AG04450 (cell line): ENCODE results near the gene EPB41L4A. TPM values are rescaled to one million over a fixed set of nuclear protein-coding genes. Genes with fewer than 3 reads are reported as not detected.
A peak's percentile ranks its signal among the peaks of the same experiment; 100 is the strongest.

Experiments used
- CTCF ChIA-PET: fragments of 300-600, 350-600 bp; formaldehyde crosslinking; extraction: SDS; loops from one replicate; lab custom pipeline; 2022; ENCODE audit warnings: antibody characterized with exemption, inconsistent platforms; lab: Charles Lee
- POLR2A ChIA-PET: fragments of 350-600 bp; formaldehyde crosslinking; extraction: SDS; loops from one replicate; lab custom pipeline; 2021; ENCODE audit warnings: antibody characterized with exemption, inconsistent platforms; lab: Yijun Ruan, JAX
- DNase-seq: peaks from one replicate; pipeline ENCODE4 v3.0.0-alpha.2; 2011; ENCODE audit warnings: low read depth, low spot score
- H3K27ac ChIP-seq: one replicate; pipeline ENCODE4 v1.5.1; 2012; ENCODE audit warnings: low read depth, low read length, control low read depth
- H3K27me3 ChIP-seq: one replicate; pipeline ENCODE4 v1.6.0; 2012; ENCODE audit warnings: low read length; ENCODE audit not compliant: control insufficient read depth, insufficient read depth
- H3K4me3 ChIP-seq: 2 replicates; pipeline ENCODE4 v1.5.1; 2011; ENCODE audit warnings: mild to moderate bottlenecking, low read depth, low read length, control low read depth
- H3K9me3 ChIP-seq: 2 replicates; pipeline ENCODE4 v1.5.1; 2012; ENCODE audit warnings: low read length; ENCODE audit not compliant: control insufficient read depth, insufficient read depth
- CTCF ChIP-seq: IDR thresholded peaks from 2 replicates; pipeline ENCODE4 v1.5.1; 2011; ENCODE audit warnings: low read depth, low read length, control low read depth, inconsistent platforms
- polyA plus RNA-seq: library from polyadenylated mRNA; depleted of rRNA; stranded (reverse); fragments of >200 nt; gene quantifications from 2 replicates; pipeline ENCODE4 v1.2.3, GENCODE V29; 2011

EPB41L4A gene
- polyA plus RNA-seq, 1 experiment, result not detected

- no peak overlapping the region for H3K27ac ChIP-seq
- POLR2A ChIA-PET, result no interaction called here
These were observed 366 bp downstream of the EPB41L4A start for GRCh38 chr5:112418659-112419163.

GRCh38 chr5:112417931-112418658 is 982 bp downstream of the EPB41L4A start:
- TF ChIP-seq CTCF, result no peak
- CTCF ChIA-PET, result interaction anchor here (0.6 to 1.3 kb wide), 3 partner anchors 243 to 1465 kb away, joined by 3 to 4 read pairs (median 4); no protein-coding TSS in a partner anchor
- DNase-seq, result no peak
- Histone ChIP-seq H3K27ac (no peak overlapping the region), H3K27me3 (peaks cover 33% of the 10 kb centered on the region), H3K4me3 (peak overlapping the region; percentile 29; the same call in 1 of the 2 replicates), H3K9me3 (peaks cover 3% of the 10 kb centered on the region; the same call in 1 of the 2 replicates)
- POLR2A ChIA-PET, result no interaction called here

More at GRCh38 chr5:112418659-112419163, 366 bp downstream of the EPB41L4A start:
- H3K27me3 ChIP-seq, result peaks cover 30% of the 10 kb centered on the region
- 0 out of 2 replicates have a peak overlapping the region, but pooled peaks have one; percentile 10 for H3K4me3 ChIP-seq
- DNase-seq, result no peak
- CTCF ChIA-PET, result interaction anchor here (0.6 to 2.5 kb wide), 2 partner anchors 175 to 243 kb away, joined by 3 to 24 read pairs; no protein-coding TSS in a partner anchor
- peaks cover 3% of the 10 kb centered on the region; the same call in 1 of the 2 replicates for H3K9me3 ChIP-seq
- TF ChIP-seq CTCF, result no peak

GRCh38 chr5:112415552-112415951 is 3.5 kb downstream of the EPB41L4A start:
- Histone ChIP-seq H3K27ac (no peak overlapping the region), H3K27me3 (peaks cover 32% of the 10 kb centered on the region), H3K4me3 (no peak overlapping the region), H3K9me3 (peaks cover 3% of the 10 kb centered on the region; the same call in 1 of the 2 replicates)
- no peak for TF ChIP-seq CTCF
- CTCF ChIA-PET, result no interaction called here
- POLR2A ChIA-PET, result no interaction called here
- no peak for DNase-seq

GRCh38 chr5:112413611-112414010 is 5.5 kb downstream of the EPB41L4A start:
- no peaks in the 10 kb centered on the region; the same call in 1 of the 2 replicates for H3K9me3 ChIP-seq
- CTCF ChIA-PET, result no interaction called here
- no peak overlapping the region for H3K4me3 ChIP-seq
- TF ChIP-seq CTCF, result no peak
- POLR2A ChIA-PET, result no interaction called here
- DNase-seq, result no peak
- no peak overlapping the region for H3K27ac ChIP-seq
- peaks cover 18% of the 10 kb centered on the region for H3K27me3 ChIP-seq

GRCh38 chr5:112412346-112412745 is 6.7 kb downstream of the EPB41L4A start:
- no peak for DNase-seq
- H3K27me3 ChIP-seq, result peaks cover 5% of the 10 kb centered on the region
- no peak for TF ChIP-seq CTCF
- CTCF ChIA-PET, result no interaction called here
- POLR2A ChIA-PET, result interaction anchor here (0.5 kb wide), 1 partner anchor 9 kb away, joined by 4 read pairs; no protein-coding TSS in a partner anchor
- no peak overlapping the region for H3K27ac ChIP-seq
- no peak overlapping the region for H3K4me3 ChIP-seq
- H3K9me3 ChIP-seq, result no peaks in the 10 kb centered on the region
